ELR (cell line): Measurements from ENCODE around the gene KCNQ4.

ENCODE experiments used
- DNase-seq: peaks from one replicate; pipeline ENCODE4 v3.0.0-alpha.2; 2015; ENCODE audit warnings: low read depth

The KCNQ4 gene

GRCh38 chr1:40861224-40862003 lies 77.8 kb downstream of the KCNQ4 start:
- peak; percentile 59 for DNase-seq

- DNase-seq = peak; percentile 94
These were observed 78.6 kb downstream of the KCNQ4 start, which contains the start of gene CITED4 for GRCh38 chr1:40862008-40862863. CITED4 (minus strand) TSS chr1:40862363; CDS start chr1:40862127, 236 bp downstream.

- peak; percentile 87 for DNase-seq
These were observed 84.6 kb downstream of the KCNQ4 start for GRCh38 chr1:40868051-40868723.

GRCh38 chr1:40870135-40870728 lies 86.6 kb downstream of the KCNQ4 start:
- DNase-seq = peak; percentile 77

GRCh38 chr1:40872276-40872675 lies 88.7 kb downstream of the KCNQ4 start:
- DNase-seq = no peak

- DNase-seq = no peak
These were observed 90.4 kb downstream of the KCNQ4 start for GRCh38 chr1:40873863-40874472.

- DNase-seq = no peak
These were observed 92.8 kb downstream of the KCNQ4 start for GRCh38 chr1:40876436-40876761.

GRCh38 chr1:40876891-40877290 lies 93.3 kb downstream of the KCNQ4 start:
- peak; percentile 37 for DNase-seq

- DNase-seq = peak; percentile 91
These were observed 94.1 kb downstream of the KCNQ4 start for GRCh38 chr1:40877698-40878097.

GRCh38 chr1:40878906-40879305 lies 95.3 kb downstream of the KCNQ4 start:
- no peak for DNase-seq

GRCh38 chr1:40879482-40880175 lies 96.0 kb downstream of the KCNQ4 start:
- no peak for DNase-seq

- DNase-seq = no peak
These were observed 97.4 kb downstream of the KCNQ4 start for GRCh38 chr1:40880813-40881549.

GRCh38 chr1:40884055-40884795 lies 100.6 kb downstream of the KCNQ4 start:
- DNase-seq = no peak

GRCh38 chr1:40886318-40887011 lies 102.9 kb downstream of the KCNQ4 start:
- DNase-seq = no peak

- no peak for DNase-seq
These were observed 103.4 kb downstream of the KCNQ4 start for GRCh38 chr1:40887012-40887378.

GRCh38 chr1:40887652-40888051 lies 104.1 kb downstream of the KCNQ4 start:
- no peak for DNase-seq
